Measurements from ENCODE around the gene PIK3C2B. TPM values are rescaled to one million over a fixed set of nuclear protein-coding genes. Genes with fewer than 3 reads are reported as not detected.

PIK3C2B gene, protein sequence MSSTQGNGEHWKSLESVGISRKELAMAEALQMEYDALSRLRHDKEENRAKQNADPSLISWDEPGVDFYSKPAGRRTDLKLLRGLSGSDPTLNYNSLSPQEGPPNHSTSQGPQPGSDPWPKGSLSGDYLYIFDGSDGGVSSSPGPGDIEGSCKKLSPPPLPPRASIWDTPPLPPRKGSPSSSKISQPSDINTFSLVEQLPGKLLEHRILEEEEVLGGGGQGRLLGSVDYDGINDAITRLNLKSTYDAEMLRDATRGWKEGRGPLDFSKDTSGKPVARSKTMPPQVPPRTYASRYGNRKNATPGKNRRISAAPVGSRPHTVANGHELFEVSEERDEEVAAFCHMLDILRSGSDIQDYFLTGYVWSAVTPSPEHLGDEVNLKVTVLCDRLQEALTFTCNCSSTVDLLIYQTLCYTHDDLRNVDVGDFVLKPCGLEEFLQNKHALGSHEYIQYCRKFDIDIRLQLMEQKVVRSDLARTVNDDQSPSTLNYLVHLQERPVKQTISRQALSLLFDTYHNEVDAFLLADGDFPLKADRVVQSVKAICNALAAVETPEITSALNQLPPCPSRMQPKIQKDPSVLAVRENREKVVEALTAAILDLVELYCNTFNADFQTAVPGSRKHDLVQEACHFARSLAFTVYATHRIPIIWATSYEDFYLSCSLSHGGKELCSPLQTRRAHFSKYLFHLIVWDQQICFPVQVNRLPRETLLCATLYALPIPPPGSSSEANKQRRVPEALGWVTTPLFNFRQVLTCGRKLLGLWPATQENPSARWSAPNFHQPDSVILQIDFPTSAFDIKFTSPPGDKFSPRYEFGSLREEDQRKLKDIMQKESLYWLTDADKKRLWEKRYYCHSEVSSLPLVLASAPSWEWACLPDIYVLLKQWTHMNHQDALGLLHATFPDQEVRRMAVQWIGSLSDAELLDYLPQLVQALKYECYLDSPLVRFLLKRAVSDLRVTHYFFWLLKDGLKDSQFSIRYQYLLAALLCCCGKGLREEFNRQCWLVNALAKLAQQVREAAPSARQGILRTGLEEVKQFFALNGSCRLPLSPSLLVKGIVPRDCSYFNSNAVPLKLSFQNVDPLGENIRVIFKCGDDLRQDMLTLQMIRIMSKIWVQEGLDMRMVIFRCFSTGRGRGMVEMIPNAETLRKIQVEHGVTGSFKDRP (N-terminal part only)
- polyA plus RNA-seq (5.4 to 11.2 TPM (median 6.3 TPM) in 3 replicates), polyA minus RNA-seq (15.1 to 30.8 TPM (median 26.3 TPM) in 3 replicates)
- 7.3 TPM for polyA plus RNA-seq (2011; ENCODE audit: low read depth)
- 4.2 and 5.1 TPM in 2 replicates for polyA plus RNA-seq (2011; cell fraction: cytosol; rRNA removed)
- 15.4 and 17.4 TPM in 2 replicates for polyA plus RNA-seq (2011; cell fraction: nucleus; rRNA removed)
- polyA plus RNA-seq (2012; ENCODE audit: low replicate concordance): 4.6 and 8.5 TPM in 2 replicates
- polyA minus RNA-seq (2011; cell fraction: cytosol; rRNA and poly(A)+ RNA removed): 23.6 TPM
- polyA minus RNA-seq (2011; cell fraction: nucleus; rRNA and poly(A)+ RNA removed): 21.5 and 25.7 TPM in 2 replicates

DNA sequence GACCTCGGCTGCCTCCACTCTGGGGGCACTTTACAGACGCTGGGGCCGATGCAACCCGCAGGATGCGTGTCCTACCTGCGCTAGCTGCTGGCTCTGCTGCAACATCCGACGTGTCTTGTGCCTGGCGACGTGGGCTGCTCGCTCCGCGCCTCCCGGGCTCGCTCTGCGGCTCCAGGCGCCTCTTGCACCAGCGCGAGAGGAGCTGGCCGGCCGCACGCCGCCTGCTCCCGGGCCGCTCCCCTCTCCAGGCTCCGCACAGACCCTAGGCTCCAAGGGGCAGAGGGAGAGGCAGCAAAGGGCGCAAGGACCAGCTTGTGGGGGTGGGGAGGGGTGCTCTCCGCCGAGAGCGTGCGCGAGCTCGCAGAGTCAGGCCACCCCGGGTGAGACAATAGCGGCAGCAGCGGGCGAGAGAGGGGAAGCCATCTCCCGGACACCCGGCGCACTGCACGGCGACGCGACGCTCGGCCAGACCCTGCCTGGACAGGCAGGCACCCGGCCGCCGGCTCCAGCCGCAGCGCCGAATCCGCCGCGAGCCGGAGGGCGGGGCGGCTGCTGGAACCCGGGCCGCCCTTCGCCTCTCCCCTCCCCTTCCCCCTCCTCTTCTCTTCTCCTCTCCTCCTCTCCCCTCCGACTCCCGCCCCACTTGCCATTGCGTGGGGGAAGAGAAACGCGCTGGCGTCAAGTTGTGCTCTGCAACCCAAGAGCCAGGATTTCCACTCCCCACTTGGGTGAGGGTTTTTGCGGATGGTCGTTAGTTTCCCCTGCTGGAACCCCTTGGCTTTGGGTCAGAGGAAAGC lies at the start of gene PIK3C2B:
PIK3C2B (minus strand) TSS at position 525 of the 797 bp plus-strand sequence. CDS start 25,003 bp downstream, outside the sequence.
- peak within 1 kb of the TSS; percentile 96 for H2AFZ ChIP-seq (ENCODE audit: control insufficient read depth, low read length)
- peak within 1 kb of the TSS; percentile 48 for H3K27ac ChIP-seq (ENCODE audit: control insufficient read depth, insufficient read depth, low read length)
- TF ChIP-seq EZH2 (IDR thresholded peaks at IDR 0.05; ENCODE audit: low read length) (no peak), CTCF (optimal IDR thresholded peaks at IDR 0.05 in 1 of 3, IDR thresholded peaks at IDR 0.05 in 1 of 3, conservative IDR thresholded peaks at IDR 0.05 in 1 of 3; ENCODE audit: extremely low read depth in 1 of 3, insufficient read depth in 2 of 3, low read length in 3 of 3) (peak; percentile 23 to 78 (median 66))
- peak within 1 kb of the TSS; percentile 74 for H3K9ac ChIP-seq (ENCODE audit: control insufficient read depth, extremely low read depth, insufficient read depth, low read length)
- DNase-seq (ENCODE audit: low read depth, low spot score): no peak
- peaks cover 15% of the 10 kb centered on the region for H3K4me1 ChIP-seq (ENCODE audit: control insufficient read depth, extremely low read depth, insufficient read depth, low read length)
- no peaks in the 10 kb centered on the region for H4K20me1 ChIP-seq (ENCODE audit: control insufficient read depth, extremely low read depth, insufficient read depth, low read length)
- peak within 1 kb of the TSS; percentile 72 to 86 (median 85) for H3K4me3 ChIP-seq (ENCODE audit: control insufficient read depth in 2 of 3, extremely low read depth in 1 of 3, insufficient read depth in 2 of 3, low read depth in 1 of 3, low read length in 3 of 3)
- dilution Hi-C loops (cut with MboI; ENCODE audit: extremely low pct_ligation_motif_present, low sequenced_read_pairs): no loop called here
- no peaks in the 10 kb centered on the region for H3K36me3 ChIP-seq (ENCODE audit: control insufficient read depth in 2 of 2, extremely low read depth in 1 of 2, insufficient read depth in 2 of 2, low read length in 2 of 2)
- peak within 1 kb of the TSS; percentile 99 for H3K4me2 ChIP-seq (ENCODE audit: control insufficient read depth, extremely low read depth, insufficient read depth, low read depth, low read length)
- H3K9me3 ChIP-seq (ENCODE audit: control insufficient read depth, low read depth, low read length): no peaks in the 10 kb centered on the region
- H3K27me3 ChIP-seq (ENCODE audit: control insufficient read depth, extremely low read depth, insufficient read depth, low read length): no peaks in the 10 kb centered on the region
- no peaks in the 10 kb centered on the region for H3K79me2 ChIP-seq (ENCODE audit: control insufficient read depth, insufficient read depth, low read length)
- H3K9me1 ChIP-seq (ENCODE audit: control insufficient read depth, extremely low read depth, insufficient read depth, low read length): no peaks in the 10 kb centered on the region
- no peak for FAIRE-seq

DNA sequence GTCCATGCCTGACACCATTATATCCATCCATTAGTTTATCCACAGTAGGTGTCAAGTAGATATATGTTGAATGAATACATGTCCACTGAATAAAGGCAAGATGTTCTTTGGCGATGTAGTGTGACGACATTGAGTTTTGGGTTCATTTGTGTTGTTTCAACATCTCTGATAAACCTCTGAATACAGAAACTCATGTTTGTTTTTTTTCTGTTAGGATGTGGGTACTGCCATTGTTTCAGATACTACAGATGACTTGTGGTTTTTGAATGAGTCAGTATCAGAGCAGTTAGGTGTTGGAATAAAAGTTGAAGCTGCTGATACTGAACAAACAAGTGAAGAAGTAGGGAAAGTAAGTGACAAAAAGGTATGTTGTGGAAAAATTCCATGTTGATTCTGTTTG lies 49.7 kb upstream of the PIK3C2B start:
- Histone ChIP-seq H3K4me2 (ENCODE audit: control insufficient read depth, extremely low read depth, insufficient read depth, low read depth, low read length) (no peak overlapping the region), H3K9ac (ENCODE audit: control insufficient read depth, extremely low read depth, insufficient read depth, low read length) (no peak overlapping the region), H2AFZ (ENCODE audit: control insufficient read depth, low read length) (no peak overlapping the region), H3K36me3 (ENCODE audit: control insufficient read depth in 2 of 2, extremely low read depth in 1 of 2, insufficient read depth in 2 of 2, low read length in 2 of 2) (peaks cover 14 to 20% of the 10 kb centered on the region in 2 experiments), H3K79me2 (ENCODE audit: control insufficient read depth, insufficient read depth, low read length) (no peaks in the 10 kb centered on the region), H3K9me3 (ENCODE audit: control insufficient read depth, low read depth, low read length) (no peaks in the 10 kb centered on the region), H3K27ac (ENCODE audit: control insufficient read depth, insufficient read depth, low read length) (no peak overlapping the region), H3K9me1 (ENCODE audit: control insufficient read depth, extremely low read depth, insufficient read depth, low read length) (peaks cover 4% of the 10 kb centered on the region), H4K20me1 (ENCODE audit: control insufficient read depth, extremely low read depth, insufficient read depth, low read length) (no peaks in the 10 kb centered on the region), H3K27me3 (ENCODE audit: control insufficient read depth, extremely low read depth, insufficient read depth, low read length) (no peaks in the 10 kb centered on the region), H3K4me1 (ENCODE audit: control insufficient read depth, extremely low read depth, insufficient read depth, low read length) (peaks cover 13% of the 10 kb centered on the region), H3K4me3 (ENCODE audit: control insufficient read depth in 2 of 3, extremely low read depth in 1 of 3, insufficient read depth in 2 of 3, low read depth in 1 of 3, low read length in 3 of 3) (no peak overlapping the region)
- no peak for DNase-seq (ENCODE audit: low read depth, low spot score)
- dilution Hi-C loops (cut with MboI; ENCODE audit: extremely low pct_ligation_motif_present, low sequenced_read_pairs): no loop called here
- no peak for TF ChIP-seq CTCF (optimal IDR thresholded peaks at IDR 0.05 in 1 of 3, IDR thresholded peaks at IDR 0.05 in 1 of 3, conservative IDR thresholded peaks at IDR 0.05 in 1 of 3; ENCODE audit: extremely low read depth in 1 of 3, insufficient read depth in 2 of 3, low read length in 3 of 3)
- peak; percentile 76 for FAIRE-seq

Measured in keratinocyte (primary cell).